Tongue (tissue), 2 donors: ENCODE measurements around the gene PHLDA3. TPM values are rescaled to one million over a fixed set of nuclear protein-coding genes. Genes with fewer than 3 reads are reported as not detected.

Experiments used
- DNase-seq: peaks from one replicate; pipeline ENCODE4 v3.0.0-alpha.2; 2015
- total RNA-seq: library from RNA; depleted of rRNA; stranded (reverse); fragments of >200 nt; gene quantifications from one replicate; pipeline ENCODE4 v1.2.3, GENCODE V29; 2014

Gene PHLDA3
- 33.1 TPM for total RNA-seq

- peak; percentile 92 for DNase-seq
Observed at GRCh38 chr1:201468844-201469644, at the start of gene PHLDA3. Gene PHLDA3, minus strand, starts transcription at chr1:201469188. Its CDS starts 402 bp downstream, at chr1:201468786.

DNA sequence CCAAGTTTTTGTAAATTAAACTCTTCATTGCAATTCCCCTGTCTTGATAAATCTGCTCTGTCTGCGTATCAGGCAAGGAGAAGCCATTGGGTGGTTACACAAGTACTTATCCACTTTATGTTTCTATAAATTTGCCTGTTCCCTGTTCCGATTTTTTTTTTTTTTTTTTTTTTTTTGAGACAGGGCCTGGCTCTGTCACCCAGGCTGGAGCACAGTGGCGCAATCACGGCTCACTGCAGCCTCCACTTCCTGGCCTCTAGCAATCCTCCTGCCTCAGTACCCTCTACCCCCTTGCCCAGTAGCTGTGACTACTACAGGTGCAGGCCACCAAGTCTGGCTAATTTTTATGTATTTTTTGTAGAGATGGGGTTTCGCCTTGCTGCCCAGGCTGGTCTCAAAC, 49.1 kb upstream of the PHLDA3 start:
- no peak for DNase-seq

- no peak for DNase-seq
Observed at GRCh38 chr1:201517631-201518030, 48.6 kb upstream of the PHLDA3 start.

GRCh38 chr1:201516511-201517127, 47.6 kb upstream of the PHLDA3 start:
- DNase-seq, result no peak

DNA sequence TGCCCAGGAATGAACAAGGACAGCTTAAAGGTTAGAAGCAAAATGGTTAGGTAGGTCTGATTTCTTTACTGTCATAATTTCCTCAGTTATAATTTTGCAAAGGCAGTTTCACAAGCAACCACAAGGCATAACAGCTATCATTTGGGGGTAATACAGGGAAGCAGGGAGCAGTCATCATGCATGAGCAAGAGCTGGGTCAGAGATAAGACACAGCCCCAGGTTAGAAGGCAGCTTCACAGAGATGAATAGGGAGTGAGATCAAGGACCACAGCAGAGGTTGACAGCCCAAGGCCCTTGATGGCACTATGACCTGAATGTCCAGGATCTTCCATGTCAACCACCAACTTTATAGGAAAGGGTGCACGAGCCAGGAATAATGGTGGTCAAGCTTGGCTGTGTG, 46.9 kb upstream of the PHLDA3 start:
- DNase-seq, result no peak

- DNase-seq, result no peak
Observed at GRCh38 chr1:201515062-201515750, 46.2 kb upstream of the PHLDA3 start.

DNA sequence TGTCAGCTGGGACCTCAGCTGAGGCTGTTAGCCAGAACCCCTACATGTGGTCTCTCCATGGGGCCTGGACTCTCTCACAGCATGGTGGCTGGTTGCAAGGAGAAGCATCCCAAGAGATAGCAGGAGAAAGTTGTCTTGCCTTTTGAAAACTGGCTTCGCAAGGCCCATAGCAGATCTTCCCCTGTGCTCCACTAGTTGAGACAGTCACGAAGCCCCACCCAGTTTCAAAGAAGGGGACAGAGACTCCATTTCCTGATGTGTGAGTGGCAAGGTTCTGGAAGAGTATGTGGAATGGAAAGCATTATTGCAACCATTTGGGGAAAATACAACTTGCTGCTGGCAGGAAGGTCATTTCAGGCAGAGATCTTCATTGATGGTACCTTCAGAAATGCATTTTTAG, 45.5 kb upstream of the PHLDA3 start:
- no peak for DNase-seq

DNA sequence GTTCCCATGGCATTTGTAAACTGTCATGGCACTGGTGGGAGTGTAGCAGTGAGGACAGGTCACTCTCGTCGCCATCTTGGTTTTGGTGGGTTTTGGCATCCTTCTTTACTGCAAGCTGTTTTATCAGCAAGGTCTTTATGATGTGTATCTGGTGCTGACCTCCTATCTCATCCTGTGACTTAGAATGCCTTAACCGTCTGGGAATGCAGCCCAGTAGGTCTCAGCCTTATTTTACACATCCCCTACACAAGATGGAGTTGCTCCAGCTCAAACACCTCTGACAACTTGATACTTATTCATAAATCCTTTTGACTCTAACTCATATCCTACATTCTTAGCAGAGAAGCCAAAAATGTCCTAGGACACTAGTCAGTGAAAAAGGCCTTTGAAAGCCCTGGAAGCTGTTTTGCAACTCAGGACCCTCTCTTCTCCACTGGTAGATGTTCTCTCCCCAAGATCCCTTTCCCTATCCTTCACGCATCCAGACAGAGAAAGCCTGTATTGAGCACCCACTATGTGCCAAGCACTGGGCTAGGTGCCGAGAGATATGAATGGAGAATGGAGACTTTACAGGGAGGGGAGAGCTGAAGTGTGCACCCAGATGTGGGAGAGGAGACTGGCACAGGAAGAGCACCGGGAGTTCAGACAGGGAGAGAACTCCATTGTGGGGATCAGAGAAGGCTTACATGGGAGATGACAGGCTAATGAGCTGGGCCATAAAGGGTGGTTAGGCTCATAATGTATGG, 44.7 kb upstream of the PHLDA3 start:
- no peak for DNase-seq

DNA sequence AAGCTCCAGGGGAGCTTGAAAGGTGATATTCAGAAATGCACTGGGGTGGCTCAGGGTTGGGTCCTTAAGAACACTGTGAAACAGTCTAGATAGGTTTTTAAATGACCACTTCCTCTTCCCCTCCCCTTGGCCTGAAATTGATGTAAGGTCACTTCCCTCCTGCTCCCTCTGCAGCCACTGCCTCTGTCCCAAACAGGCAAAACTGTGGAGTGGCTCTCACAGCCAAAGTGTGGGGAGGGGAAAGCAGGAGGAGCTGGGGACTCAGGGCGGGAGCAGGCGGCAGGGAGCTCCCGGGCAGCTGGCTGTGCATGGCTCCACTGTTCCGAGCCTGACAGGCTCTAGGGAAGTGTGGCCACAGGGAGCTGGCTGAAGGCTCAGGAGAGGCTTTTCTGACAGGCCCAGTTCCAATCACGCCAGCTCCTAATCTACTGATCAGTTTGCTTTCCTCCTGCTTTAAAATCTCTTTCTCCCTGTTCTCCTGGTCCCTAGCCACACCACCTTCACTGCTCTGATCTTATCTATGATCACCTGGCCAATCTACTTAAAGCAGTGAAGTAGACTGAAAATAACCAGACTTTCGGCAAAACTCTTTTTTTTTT, 43.1 kb upstream of the PHLDA3 start:
- peak; percentile 68 for DNase-seq

DNA sequence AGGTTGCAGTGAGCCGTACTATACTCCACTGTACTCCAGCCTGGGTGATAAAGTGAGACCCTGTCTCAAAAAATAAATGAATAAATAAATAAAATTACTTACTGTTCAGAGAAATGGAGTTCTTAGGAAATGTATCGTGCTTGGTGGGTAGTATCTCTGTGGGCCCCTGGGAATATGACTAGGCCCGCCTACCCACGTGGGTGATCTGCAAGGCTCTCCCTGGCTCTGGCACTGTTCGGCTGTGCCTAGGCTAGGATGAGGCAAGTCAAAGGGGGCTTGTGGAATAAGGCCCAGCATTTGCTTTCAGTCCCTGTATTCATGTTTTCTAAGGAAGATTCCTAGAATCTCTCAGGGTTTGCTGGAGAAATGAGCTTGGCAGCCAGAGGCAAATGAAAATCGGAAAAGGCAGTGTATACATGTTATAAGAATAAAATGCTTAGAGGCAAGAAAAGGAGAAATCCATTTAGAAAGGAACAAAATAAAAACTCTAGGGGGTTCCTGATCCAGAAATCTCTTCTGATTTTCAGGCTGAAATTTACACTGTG, 42.5 kb upstream of the PHLDA3 start:
- DNase-seq, result no peak

- DNase-seq, result no peak
Observed at GRCh38 chr1:201510734-201511133, 41.7 kb upstream of the PHLDA3 start.

DNA sequence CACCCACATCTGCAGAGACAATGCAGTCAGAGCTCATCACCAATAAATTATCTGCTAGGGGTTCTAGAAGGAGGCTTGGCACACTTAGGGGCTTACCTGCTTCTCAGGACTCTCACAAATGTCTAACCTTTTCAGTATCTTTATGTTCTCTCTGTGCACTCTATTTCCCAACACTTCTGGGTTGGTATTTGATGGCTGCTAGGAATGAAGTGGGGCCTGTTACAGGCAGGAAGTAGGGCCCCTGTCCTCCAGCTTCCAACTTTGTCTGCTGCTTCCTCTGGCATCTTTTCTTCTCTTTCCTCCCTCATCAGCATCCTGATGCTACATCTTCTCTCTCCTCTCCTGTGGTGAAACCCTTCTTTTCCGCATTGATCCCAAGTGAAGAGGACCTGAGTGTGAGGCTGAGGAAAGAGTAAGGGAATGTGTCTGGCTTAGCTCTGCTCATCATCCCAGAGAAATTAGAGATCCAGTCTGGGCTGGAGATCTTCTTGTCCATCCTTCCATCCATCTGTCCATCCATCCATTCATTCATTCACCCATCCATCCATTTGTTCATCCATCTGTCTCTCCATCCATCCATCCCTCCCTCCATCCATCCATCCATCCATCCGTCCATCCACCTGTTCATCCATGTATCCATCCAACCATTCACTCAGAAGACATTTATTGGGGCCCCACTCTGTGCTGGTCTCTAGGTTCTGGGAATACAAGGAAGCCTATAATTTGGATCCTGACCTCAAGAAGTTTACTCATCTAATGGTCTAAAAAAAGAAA, 40.8 kb upstream of the PHLDA3 start:
- DNase-seq, result no peak

DNA sequence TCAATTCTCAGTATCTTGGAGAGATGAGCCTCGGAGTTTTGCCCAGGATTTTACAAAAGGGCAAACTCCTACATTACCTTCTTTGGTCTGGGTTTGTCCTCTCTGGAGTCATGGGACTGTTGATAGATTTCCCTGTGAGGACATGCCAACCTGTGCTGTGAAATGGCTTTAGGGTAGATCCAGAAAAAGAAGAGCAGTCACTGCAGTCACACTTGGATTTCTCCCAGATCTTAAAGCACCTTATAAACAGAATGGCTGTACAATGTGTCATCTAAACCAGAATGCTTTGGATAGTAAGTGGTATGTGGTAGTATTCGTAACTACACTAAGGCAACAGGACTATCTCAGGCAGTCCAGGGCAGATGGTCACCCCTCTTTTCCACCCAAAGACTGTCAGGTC, 39.8 kb upstream of the PHLDA3 start:
- DNase-seq, result no peak

- DNase-seq, result no peak
Observed at GRCh38 chr1:201507360-201507675, 38.3 kb upstream of the PHLDA3 start.

DNA sequence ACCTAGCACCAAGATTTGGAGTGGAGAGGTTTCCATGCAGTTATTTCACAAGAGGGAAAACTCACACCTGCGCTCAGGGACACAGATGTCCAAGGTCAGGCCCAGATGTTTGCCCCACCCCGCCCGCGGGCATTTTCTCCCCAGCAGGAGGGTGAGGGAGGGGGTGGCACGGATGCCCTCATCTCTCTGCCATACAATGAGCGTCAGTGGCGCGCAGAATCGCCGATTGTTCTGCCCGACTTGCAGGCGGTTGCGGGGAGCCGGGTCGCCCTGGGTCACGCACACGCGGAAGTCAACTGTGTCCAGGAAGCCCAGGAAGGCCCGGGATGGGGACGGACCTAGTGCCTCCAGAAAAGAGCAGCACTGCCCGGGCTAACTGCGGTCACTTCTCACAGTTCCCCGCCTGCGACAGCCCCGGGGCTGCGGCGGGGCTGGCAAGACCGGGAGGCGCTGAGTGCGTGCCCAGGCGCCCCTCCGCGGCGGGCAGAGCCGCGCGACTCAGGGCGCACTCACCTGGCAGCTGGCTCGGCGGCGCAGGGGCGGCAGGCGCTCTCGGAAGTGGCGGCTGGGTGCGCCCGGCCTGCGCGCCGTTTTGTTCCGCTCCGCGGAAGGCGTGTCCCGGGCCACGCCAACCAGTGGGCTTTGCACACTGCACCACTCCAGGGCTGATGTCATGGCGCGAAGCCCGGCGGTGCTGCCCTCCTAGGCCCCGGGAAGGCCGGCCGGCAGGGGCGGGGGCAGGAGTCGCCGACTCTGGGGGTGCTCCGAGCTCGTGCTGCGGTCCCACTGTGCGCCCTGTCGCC, 37.8 kb upstream of the PHLDA3 start, which contains the start of gene CSRP1:
CSRP1 (minus strand) TSS at position 567 of the 803 bp plus-strand sequence. CDS start 10,820 bp downstream, outside the sequence.
- peak; percentile 87 for DNase-seq

- DNase-seq, result no peak
Observed at GRCh38 chr1:201506092-201506491, 37.1 kb upstream of the PHLDA3 start.

GRCh38 chr1:201505503-201505890, 36.5 kb upstream of the PHLDA3 start:
- DNase-seq, result no peak

- no peak for DNase-seq
Observed at GRCh38 chr1:201504799-201505502, 36.0 kb upstream of the PHLDA3 start.

DNA sequence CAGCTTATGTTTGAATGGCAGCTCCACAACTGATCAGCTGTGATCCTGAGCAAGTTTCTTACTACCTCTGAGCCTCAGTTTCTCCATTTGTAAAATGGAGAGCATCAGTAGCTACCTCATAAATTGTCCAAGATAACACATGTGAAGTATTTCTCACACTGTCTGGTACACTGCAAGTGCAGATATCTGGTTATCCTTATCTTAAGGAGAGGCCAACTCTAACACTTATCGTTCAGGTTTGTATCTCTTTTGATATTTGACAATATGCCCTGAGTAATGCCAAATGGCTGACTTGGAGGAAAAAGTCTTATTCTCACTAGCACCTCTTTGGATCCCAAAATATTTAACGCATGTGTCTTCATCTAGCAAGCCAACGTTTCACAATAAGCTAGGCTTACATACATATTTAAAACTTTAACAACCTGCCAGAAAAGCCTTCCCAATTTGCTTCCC, 35.2 kb upstream of the PHLDA3 start:
- DNase-seq, result no peak
